ENCODE data around the gene TUBGCP3.

Gene TUBGCP3

DNA sequence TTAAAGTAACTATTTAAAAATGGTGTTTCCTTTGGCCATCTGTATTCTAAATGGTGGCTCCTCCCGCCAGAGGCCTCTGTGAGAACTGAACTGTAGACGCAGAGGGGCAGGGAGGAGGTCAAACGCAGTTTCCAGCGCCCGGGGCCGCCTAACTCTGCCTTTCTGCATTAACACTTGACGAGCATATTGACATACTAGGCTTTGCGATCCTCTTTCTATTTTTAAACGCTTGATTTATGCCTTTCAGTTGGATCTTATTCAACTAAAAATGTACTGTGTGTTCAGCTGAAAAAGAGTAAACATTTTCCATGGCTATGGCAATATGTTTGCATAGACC lies 137.1 kb downstream of the TUBGCP3 start:
- DNase-seq = no peak

DNA sequence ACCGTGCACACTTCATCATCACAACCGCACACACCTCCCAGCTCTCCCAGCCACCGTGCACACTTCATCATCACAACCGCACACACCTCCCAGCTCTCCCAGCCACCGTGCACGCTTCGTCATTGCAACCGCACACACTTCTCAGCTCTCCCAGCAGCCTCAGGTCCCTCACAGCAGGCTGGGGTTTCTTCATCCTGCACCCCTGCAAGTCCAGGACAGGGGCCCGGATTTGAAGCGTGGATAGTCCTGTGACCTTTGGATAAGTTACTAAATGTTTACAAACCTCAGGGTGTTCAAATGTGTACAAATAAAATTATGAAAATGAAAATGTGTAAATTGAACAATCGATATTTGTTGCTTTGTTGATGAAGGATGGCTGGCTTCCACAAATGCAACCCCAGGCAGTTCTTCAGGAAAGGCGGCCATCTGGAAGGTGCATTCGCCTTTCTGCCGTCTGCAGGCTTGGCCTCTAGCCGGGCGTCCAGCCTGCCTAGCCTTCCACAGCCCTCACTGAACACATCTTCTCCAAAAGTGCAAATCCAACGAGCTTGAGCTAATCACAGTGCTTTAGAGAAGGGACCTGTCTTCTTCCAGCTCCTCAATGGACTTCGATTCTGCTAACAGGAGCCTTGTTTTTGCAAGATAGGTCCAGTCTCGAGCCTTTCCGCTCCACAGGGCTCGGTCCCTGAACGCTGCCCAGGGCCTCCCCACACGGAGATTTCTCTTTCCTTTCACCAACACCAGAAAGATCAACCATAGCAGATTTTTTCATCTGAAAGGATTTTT lies 137.6 kb downstream of the TUBGCP3 start:
- DNase-seq = no peak

DNA sequence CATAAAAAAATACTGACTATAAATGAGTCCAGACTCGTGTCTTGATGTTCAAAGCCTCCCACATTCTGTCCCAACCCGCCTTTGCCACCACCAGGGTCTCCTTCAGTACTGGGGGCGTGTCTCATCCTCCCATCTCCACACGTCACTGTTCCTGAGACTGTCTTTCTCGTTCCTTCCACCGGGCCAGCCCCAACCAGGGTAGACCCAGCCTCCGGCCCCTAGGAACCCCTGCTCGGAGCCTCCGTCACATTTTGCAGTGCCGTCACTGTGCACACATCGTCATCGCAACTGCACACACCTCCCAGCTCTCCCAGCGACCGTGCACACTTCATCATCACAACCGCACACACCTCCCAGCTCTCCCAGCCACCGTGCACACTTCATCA lies 138.4 kb downstream of the TUBGCP3 start:
- no peak for DNase-seq

DNA sequence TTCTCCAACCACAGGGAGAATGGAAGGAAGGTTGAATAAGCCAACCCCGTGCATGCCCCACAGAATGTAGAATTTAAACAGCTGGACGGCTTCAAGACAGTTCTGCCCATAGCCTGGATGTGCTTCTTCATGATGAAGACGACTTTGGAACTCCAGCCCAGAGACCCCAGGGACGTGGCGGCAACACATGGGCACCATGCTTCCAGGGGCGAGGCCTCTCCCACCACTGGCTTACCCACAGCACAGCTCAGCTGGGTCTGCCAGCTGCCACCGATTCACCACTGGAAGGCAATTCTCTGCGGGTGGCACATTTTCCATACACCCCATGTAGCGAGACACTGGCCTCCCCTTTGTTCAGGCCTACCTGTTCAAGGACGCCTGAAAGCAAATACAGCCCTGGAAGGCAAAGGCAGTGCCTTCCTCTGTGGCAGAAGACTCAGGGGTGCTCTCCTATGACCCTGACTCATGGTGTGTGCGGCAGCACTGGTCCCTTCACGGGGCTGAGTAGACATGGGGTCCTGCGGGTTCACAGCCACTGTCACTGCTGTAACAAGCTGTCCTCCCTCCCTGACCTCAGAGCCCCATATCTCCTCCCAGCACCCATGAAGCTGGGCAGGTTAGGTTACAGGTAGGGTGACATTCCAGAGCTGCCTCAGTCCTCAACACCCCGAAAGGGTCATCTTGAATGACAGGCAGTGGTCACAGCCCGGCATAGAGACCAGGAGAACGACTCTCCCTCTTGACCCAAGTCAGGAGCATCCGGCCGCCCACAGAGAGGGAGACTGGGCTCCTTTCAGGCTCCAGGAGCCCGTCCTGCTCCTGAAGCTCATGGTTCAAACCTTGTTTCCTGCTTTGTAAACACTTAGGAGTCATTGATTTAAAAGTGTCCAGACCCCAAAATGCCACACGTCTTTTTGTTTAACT lies 139.1 kb downstream of the TUBGCP3 start:
- DNase-seq = no peak

DNA sequence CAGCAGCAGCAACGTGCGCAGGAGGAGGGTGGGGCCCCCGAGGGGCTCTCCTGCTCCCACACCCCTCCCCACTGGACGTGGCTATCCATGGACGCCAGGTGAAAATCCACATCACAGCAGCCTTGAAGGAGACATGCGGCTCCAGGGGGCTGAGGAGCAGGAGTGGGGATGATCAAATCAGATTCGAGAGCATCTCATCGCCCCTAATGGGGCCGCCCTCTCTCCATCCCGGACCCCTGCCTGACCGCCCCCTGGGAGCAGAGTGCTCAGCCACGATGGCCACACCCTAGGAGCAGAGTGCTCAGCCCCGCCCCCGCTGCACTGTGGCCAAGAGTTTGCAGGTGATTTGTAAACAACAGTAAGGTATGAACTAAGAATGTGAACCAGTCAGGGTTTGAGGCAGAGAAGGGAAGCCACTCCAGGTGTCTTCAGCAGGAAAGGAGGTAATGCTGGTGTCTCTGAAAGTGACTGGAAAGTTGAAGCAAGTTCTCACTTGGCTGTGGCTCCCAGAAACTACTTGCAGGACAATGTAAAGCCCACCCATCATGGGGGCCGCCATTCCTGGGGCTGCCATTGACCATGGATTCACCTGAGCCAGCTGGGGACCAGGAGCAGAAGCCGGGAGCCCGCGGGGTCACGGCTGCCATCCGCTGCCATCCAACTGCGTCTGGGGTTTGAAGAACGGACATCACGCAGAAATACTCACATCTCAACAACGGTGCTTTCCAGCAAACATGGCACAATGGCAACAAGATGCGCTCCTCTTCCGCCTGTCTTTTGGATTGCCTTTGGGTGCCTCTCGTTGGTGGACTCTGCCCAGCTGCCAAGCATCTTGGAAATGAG lies 140.0 kb downstream of the TUBGCP3 start:
- DNase-seq = no peak

DNA sequence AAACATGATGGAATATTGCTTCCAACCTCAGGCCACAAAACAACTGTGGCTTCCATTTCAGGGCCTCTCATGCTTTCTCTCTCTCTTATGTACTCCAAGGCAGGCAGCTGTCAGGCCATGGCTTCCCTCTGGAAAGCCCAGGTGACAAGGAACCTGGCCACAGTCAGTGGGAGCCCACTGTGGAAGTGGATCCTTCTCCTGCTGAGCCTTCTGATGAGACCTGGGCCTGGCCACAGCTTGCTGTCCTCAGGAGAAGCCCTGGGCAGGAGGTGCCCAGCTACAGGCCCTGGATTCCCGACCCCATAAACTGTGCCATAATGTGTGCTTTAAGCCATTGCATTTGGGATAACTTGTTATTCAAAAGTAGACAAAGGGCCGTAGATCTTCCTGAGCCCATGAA lies 140.6 kb downstream of the TUBGCP3 start:
- DNase-seq = no peak

DNA sequence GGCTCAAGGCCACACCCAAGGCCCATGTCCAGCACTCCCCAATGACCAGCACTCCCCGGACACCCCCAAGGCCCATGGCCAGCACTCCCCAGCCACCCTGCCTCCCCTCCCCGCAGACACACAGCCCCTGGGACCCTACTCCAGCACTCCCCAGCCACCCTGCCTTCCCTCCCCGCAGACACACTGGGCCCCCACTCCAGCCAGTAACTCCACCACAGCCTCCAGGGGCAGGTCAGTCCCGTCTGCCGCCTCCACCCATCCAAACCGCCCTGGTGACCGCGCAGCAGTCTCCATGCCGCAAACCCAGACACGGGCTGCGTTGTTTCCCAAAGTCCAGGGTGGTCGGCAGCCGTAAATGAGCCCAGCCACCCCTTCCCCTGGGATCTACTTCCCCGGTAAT lies 141.1 kb downstream of the TUBGCP3 start:
- DNase-seq = no peak

DNA sequence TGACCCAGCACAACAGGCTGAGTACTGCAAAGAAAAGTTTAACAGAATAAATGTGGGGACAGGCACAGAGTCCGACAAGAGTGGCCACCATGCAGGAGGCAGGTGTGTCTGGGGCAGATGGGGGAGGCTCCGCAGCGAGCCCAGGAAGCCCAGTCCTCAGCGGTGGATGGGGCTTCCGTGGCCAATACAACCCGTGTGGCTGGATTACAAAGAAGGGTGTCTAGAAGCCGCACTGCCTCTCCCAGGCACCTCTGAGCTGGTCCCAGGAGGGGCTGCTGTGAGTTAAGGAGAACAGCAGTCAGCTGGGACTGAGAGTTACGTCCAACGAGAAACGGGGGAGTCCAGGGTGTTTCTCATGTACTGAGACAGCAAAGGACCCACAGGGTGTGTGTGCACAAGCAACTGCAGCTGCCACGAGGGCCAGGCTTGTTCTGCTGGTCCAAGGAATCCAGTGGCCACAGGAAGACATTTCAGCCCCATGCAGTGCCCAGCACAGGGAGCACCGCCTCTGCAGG lies 141.5 kb downstream of the TUBGCP3 start:
- DNase-seq = no peak

DNA sequence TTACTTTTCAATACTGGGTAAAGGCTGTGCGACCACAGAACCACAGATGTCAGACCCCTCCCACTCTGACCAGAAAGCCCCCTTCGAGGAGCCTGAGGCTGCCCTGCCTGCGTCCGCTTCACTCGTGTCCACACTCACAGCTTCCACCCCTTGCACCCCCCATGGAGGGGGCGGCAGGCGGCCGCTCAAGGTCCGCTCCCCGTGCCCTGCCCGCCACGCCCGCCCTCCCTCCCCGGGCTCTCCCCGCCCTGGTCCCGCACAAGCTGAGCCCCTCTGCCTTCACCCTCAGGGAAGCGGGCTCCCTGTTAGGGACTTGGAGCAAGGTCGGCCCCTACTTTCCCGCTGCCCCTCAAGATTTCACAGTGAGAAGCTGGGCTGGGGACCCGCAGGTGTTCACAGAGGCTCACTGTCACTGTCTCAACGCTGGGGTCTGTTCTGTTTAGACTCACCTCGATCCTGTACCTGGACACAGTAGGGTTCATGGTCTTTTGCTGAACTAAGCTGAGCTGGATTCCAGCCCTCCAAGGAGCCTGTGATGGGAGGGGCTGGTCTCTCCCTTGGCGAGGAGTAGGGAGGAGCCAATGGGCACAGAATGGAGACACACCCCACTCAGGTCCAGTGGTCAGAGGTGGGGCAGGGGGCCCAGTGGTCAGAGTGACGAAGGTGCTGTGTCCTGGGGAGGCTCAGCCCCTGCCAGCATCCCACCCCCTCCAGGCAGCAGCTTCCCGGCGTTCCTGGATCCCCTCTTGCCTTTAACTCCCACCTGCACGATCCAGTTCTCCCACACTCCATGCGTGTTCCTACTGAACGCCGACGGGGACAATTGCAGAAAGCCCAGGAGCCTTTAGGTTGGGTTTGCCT lies 142.3 kb downstream of the TUBGCP3 start:
- DNase-seq = no peak

DNA sequence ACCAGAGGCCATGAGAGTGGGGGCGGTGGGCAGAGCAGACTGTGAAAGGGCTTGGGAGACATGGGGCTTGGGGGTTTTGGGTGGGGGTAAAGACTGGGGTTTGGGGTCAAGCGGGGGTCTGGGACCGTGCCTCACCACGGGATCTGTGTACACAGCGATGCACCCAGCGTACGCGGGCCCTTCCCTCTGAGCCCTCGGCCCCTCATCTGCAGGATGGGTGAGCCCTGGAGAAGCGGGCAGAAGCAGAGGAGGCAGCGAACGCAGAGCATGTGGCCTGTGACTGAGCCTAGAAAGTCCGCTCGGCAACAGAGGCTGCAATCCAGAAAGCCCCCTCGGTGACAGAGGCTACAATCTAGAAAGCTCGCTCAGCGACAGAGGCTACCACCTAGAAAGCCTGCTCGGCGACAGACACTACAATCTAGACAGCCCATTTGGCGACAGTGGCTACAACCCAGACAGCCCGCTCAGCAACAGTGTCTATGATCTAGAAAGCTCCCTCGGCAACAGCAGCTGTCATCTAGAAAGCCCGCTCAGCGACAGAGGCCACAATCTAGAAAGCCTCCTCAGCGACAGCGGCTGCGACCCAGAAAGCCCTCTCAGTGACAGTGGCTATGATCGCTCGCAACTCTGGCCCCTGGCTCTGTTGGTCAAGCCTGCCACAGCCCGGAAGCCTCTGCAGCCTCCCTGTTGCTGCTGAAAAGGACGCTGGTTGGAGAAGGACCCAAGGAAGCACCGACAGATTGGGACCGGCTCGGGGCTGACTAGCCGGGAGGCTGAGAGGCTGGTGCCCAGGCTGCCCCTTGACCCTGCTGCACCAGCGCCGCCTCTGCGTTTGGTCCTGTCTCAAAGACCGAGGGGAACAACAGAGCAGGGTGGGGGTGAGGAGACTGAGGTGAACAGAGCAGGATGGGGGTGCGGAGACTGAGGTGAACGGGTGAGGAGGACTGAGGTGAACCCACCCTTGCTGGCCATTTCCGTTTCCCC lies 143.2 kb downstream of the TUBGCP3 start:
- DNase-seq = no peak

DNA sequence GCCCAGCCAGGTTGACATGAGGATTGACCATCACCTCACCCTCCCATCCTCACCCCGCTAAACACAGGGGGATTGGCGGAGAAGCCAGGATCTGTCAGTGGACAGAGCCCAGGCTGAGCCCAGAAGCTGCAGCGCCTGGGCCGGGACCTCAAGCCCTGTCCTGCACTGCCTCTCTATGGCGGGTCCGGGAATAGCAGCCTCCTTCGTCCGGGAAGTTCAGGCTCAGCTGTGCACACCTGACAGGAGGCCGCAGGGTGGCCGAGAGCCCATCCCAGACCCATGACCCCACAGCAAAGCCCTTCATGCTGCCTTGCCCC lies 144.0 kb downstream of the TUBGCP3 start:
- no peak for DNase-seq

DNA sequence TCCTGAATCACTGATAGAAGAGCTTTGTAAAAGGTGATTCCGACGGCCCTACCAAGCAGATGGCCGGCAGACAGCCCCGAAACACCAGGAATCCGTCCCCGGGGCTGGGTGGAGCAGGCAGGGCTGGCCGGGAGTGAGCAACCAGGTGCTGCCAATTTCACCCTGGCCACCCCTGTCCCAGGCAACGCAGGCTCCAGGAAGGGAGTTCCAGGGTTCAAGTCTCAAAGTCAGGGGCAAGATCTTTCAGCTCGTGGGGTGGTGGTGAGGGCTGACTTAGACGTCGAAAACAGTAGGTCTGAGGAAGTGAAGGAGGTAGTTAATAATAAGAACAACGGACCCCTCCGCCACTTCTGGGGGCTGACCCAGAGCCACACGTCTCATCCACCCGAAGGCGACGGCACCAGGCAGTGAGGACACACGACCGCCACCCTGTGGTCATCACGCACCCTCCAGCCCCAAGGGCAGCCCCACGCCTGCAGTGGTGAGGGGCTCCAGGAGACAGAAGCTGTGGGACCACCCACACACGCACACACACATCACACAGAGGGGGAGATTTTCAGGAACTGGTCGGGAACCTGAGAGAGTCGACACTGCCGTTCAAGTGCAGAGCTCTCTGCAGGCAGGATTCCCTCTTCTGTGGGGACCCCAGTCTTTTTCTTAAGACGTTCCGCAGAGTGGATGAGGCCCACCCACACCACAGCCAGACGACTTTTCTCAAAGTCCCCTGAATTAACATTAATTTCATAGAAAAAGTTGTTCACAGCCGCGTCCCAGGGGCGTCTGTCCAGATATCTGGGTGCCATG lies 144.6 kb downstream of the TUBGCP3 start:
- DNase-seq = no peak

DNA sequence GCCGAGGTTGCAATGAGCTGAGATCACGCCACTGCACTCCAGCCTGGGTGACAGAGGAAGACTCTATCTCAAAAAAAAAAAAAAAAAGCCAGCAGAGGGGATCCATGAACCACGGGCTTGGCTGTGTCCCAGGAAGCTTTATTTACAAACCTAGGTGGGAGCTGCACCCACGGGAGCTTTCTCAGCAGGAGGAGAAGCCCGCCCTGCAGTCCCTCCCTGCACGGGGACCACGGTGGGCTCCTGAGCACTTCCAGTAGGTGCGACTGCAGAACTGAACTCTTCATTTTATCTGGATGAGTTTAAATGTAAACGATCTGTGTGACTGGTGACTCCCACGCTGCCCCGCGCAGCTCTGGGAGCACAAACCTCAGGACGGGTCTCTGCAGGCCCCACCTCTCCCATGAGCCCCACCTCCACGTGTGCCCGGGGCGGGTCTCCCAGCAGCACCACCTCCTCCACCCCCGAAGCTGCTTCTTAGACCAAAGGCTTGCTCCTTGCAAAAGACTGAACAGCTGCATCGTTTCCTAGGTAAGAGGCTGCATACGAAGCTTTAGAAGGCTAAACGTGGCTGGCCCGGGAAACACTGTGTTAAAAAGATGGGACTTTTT lies 145.4 kb downstream of the TUBGCP3 start:
- DNase-seq = no peak

DNA sequence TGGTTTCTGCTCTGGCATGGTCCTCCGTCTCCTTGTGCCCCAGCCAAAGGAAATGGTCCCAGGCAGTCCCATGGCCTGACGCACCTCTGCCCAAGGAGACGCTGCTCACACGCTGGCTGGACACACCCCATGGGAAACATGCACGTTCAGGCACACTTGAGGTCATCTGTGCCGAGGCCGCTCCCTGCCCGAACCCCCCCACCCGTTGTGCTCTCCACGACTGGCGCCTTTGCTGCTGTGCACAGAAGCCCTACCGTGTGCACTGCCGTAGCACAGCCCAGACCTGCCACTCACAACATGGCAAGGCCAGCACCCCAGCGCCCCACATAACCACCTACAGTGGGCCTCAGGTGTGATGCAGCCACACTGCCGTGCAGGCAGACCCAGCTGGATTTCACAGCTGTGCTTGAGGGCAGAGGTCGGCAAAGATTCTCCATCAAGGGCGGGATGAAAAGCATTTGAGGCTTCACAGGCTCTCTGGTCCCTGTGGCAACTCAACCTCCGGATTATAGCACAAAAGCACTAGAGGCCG lies 146.1 kb downstream of the TUBGCP3 start:
- no peak for DNase-seq

DNA sequence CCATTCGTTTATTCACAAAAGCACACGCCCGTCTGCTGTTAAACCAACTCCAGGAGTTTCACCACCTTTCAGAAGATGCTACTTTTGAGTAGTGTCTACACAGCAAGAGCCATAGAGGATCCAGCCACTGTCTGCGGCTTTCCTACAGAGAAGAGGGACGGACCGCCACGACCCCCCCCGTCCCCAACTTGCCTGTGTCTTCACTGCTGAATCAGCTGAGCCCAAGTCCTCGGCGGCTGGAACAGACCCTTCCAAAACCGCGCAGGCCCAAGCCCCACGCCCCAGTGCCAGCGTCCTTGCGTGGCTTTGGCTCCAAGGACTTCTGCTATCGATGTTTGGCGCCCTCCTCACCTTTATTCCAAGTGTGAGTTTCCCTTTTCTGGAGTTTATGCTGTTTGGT lies 146.7 kb downstream of the TUBGCP3 start:
- no peak for DNase-seq

DNA sequence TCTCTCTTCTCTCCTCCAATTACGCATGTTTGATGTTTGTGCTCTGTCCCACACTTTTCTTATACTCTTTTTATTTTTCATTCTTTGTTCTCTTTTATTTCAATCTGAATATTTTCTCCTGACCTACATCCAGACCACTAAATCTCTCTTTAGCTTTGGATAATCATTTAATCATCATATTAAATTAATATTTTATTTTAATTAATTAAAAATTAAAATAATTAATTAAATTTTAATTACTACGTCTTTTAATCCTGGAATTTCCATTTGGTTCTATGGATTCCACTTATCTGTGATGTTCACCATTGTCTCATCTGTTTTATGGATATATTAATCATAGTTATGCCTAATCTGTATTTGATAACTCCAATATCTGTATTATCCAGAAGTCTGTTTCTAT lies 149.4 kb downstream of the TUBGCP3 start:
- DNase-seq = no peak

DNA sequence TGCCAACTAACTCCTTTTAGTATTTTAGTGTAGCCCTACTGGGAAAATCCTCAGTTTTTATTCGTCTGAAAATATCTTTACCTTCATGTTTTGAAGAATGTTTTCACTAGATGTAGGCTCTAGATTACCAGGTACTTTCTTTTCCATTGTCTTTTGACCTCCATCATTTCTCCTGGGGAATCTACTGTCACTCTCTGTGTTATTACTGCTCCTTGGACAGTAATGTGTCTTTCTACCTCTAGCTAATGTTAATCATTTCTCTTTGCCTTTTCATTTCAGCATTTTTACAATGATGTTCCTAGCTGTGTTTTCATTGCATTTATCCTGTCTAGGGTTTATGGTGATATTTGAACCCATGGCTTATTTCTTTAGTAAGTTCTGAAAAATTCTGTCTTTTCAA lies 149.9 kb downstream of the TUBGCP3 start:
- no peak for DNase-seq

DNA sequence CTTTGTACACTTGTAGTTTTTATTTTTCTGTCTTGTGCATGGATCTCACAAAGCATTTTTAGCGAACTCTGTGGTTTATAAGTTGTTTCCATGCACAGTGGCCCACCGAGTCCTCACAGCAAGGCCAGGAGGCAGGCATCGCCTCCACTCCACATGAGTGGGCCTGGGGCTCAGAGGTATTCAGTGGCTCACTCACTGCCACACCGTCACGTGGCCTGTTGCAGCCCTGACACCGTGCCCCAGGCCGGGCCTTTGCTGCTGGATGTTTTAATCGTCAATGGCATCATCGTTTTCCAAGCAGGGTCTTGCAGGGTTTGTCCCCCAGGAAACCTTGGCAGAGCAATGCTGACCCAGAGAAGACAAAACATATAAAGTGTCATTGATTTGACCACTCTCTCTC lies 152.0 kb downstream of the TUBGCP3 start:
- no peak for DNase-seq

All from activated CD4-positive, alpha-beta T cell treated with anti-CD3 and anti-CD28 coated beads, Interleukin-2, amount 50 U/mL, for 4 hours (primary cell).